GM12878 (cell line): ENCODE data around the gene STK4. TPM values are rescaled to one million over a fixed set of nuclear protein-coding genes. Genes with fewer than 3 reads are reported as not detected.

Source experiments
- ATAC-seq: fragments of 200-7000 bp; cut with Tn5 transposase; 3 replicates; pipeline ENCODE4 v1.9.1; 2020; ENCODE audit warnings: mild to moderate bottlenecking, moderate library complexity
- BruUV-seq: library from RNA; stranded (reverse); fragments of 400-500 nt; replicated peaks from 2 replicates; lab custom pipeline; 2021; lab: Mats Ljungman, UMichigan
- CTCF ChIA-PET: fragments of 300-600 bp; sonication (Branson Sonifier 250); formaldehyde crosslinking; extraction: SDS; loops from one replicate; lab custom pipeline; 2021; ENCODE audit warnings: inconsistent platforms; lab: Yijun Ruan, JAX
- POLR2A ChIA-PET: fragments of 350-600 bp; formaldehyde crosslinking; extraction: SDS; loops from one replicate; lab custom pipeline; 2021; ENCODE audit warnings: inconsistent platforms; lab: Charles Lee
- RAD21 ChIA-PET: fragments of 300-600 bp; sonication (Branson Sonifier 250); formaldehyde crosslinking; loops from one replicate; lab custom pipeline; 2023; ENCODE audit warnings: antibody characterized with exemption; ENCODE audit not compliant: unreplicated experiment; lab: Charles Lee
- SMC1A ChIA-PET: fragments of 300-600 bp; sonication (Branson Sonifier 250); formaldehyde crosslinking; loops from one replicate; lab custom pipeline; 2023; ENCODE audit not compliant: unreplicated experiment, uncharacterized antibody; lab: Charles Lee
- DNase-seq: peaks from one replicate; pipeline ENCODE4 v3.0.0-alpha.2; 2011; ENCODE audit warnings: low read depth, low spot score
- FAIRE-seq: peaks from 3 replicates; lab custom pipeline; 2011; peaks lifted over from hg19 to GRCh38; lab: Jason Lieb, UNC
- H2AFZ ChIP-seq: 2 replicates; pipeline ENCODE4 v1.6.0; 2011; ENCODE audit warnings: low read depth, low read length, control low read depth; ENCODE audit not compliant: control insufficient read depth
- H3K27ac ChIP-seq: 2 replicates; pipeline ENCODE4 v1.5.1; 2011; ENCODE audit warnings: control low read depth; ENCODE audit not compliant: control insufficient read depth, insufficient read depth
- H3K27me3 ChIP-seq, 2 experiments: replicated peaks in 1 of 2; 2 replicates each; pipeline versions ENCODE4 v1.6.0 to v1.6.1; 2011; ENCODE audit warnings: low read length in 1 of 2; ENCODE audit not compliant: control insufficient read depth in 2 of 2, insufficient read depth in 2 of 2
- H3K36me3 ChIP-seq, 2 experiments: 2 replicates each; pipeline ENCODE4 v1.5.1; 2011; ENCODE audit warnings: low read length in 1 of 2; ENCODE audit not compliant: control insufficient read depth in 2 of 2, insufficient read depth in 2 of 2
- H3K4me1 ChIP-seq: 2 replicates; pipeline ENCODE4 v1.6.1; 2011; ENCODE audit warnings: mild to moderate bottlenecking, low read length, moderate library complexity, mixed read lengths; ENCODE audit not compliant: control insufficient read depth, insufficient read depth
- H3K4me2 ChIP-seq: 2 replicates; pipeline ENCODE4 v1.6.0; 2011; ENCODE audit warnings: control low read depth; ENCODE audit not compliant: control insufficient read depth, insufficient read depth
- H3K4me3 ChIP-seq: fragments of 200-600 bp; sonication (generic); 2 replicates; pipeline ENCODE4 v1.5.1; 2016
- H3K79me2 ChIP-seq: 2 replicates; pipeline ENCODE4 v1.6.0; 2011; ENCODE audit warnings: low read length; ENCODE audit not compliant: control insufficient read depth, insufficient read depth
- H3K9ac ChIP-seq: 2 replicates; pipeline ENCODE4 v1.8.0; 2011; ENCODE audit warnings: low read length, control low read depth, mixed read lengths; ENCODE audit not compliant: control insufficient read depth, insufficient read depth
- H3K9me3 ChIP-seq: replicated peaks from 3 replicates; pipeline ENCODE4 v1.5.1; 2011; ENCODE audit warnings: mild to moderate bottlenecking, low read length; ENCODE audit not compliant: control insufficient read depth, insufficient read depth
- H4K20me1 ChIP-seq: 2 replicates; pipeline ENCODE4 v1.6.0; 2011; ENCODE audit not compliant: control insufficient read depth, insufficient read depth
- BACH1 ChIP-seq: fragments of 450-650 bp; IDR thresholded peaks from 2 replicates; pipeline ENCODE4 v1.6.1; 2017; ENCODE audit warnings: mild to moderate bottlenecking, borderline replicate concordance
- BRCA1 ChIP-seq: IDR thresholded peaks from 2 replicates; pipeline ENCODE4 v1.6.1; 2011; ENCODE audit warnings: low read depth, low read length, improper control_type of control experiment
- DPF2 ChIP-seq: fragments of 450-650 bp; IDR thresholded peaks from 2 replicates; pipeline ENCODE4 v1.6.1; 2017; ENCODE audit warnings: mild to moderate bottlenecking
- EGR1 ChIP-seq, 2 experiments: IDR thresholded peaks; 1 replicate in 1 of 2; 2 replicates in 1 of 2; pipeline ENCODE4 v1.6.1; 2011 to 2012; ENCODE audit warnings: low read depth in 2 of 2, low read length in 2 of 2, borderline replicate concordance in 1 of 2, mild to moderate bottlenecking in 1 of 2, moderate library complexity in 1 of 2
- FOS ChIP-seq: IDR thresholded peaks from 3 replicates; pipeline ENCODE4 v1.6.1; 2011; ENCODE audit warnings: borderline replicate concordance; ENCODE audit not compliant: insufficient read length; ENCODE audit errors: extremely low read depth
- POLR2A ChIP-seq: IDR thresholded peaks from 2 replicates; pipeline ENCODE4 v1.6.1; 2011; ENCODE audit warnings: low read depth, mild to moderate bottlenecking, low read length
- SREBF1 ChIP-seq: IDR thresholded peaks from 2 replicates; pipeline ENCODE4 v1.6.1; 2012; ENCODE audit warnings: mild to moderate bottlenecking, low read length
- TCF12 ChIP-seq: IDR thresholded peaks from 2 replicates; pipeline ENCODE4 v1.6.1; 2011; ENCODE audit warnings: low read depth, mild to moderate bottlenecking, low read length
- WRNIP1 ChIP-seq: IDR thresholded peaks from 2 replicates; pipeline ENCODE4 v1.6.1; 2011; ENCODE audit warnings: low read depth, low read length, improper control_type of control experiment, borderline replicate concordance
- ZNF622 ChIP-seq: fragments of 450-650 bp; IDR thresholded peaks from 2 replicates; pipeline ENCODE4 v1.6.1; 2017; ENCODE audit warnings: mild to moderate bottlenecking, inconsistent platforms
- ZSCAN29 ChIP-seq: fragments of 450-650 bp; IDR thresholded peaks from 2 replicates; pipeline ENCODE4 v1.6.1; 2017; ENCODE audit warnings: mild to moderate bottlenecking, moderate library complexity
- ZZZ3 ChIP-seq: IDR thresholded peaks from 2 replicates; pipeline ENCODE4 v1.6.1; 2011; ENCODE audit warnings: low read depth; ENCODE audit not compliant: control insufficient read depth, insufficient read length
- WGBS: methylation state at CpG from one replicate; pipeline ENCODE4 v1.1.6; 2016; ENCODE audit warnings: low lambda C conversion rate; ENCODE audit not compliant: insufficient replicate concordance, insufficient coverage; ENCODE audit errors: missing lambda C conversion rate; 5-methylcytosine and 5-hydroxymethylcytosine counted together
- in situ Hi-C: fragments of 300-500 bp; cut with MboI; formaldehyde crosslinking; loops from 9 replicates; pipeline ENCODE4 v1.14.3; 2018; ENCODE audit warnings: mixed read lengths
- intact Hi-C: fragments of 100-400 bp; cut with micrococcal nuclease; formaldehyde crosslinking; loops from one replicate; pipeline ENCODE4 v1.14.2; 2022; ENCODE audit not compliant: unreplicated experiment
- polyA plus RNA-seq, 11 experiments: library from polyadenylated mRNA; depleted of rRNA in 4 of 11; unstranded in 6 of 11; stranded (reverse) in 5 of 11; fragments of >200 nt; fragmentation: Nextera tagmentation in 4 of 11; fragmentation: Illumina TruSeq in 1 of 11; extraction: Ambion mirVana in 4 of 11; extraction: Trizol in 1 of 11; gene quantifications; 1 replicate in 1 of 11; 2 replicates in 10 of 11; pipeline versions ENCODE4 v1.2.1 to v1.2.3, GENCODE V29; 2011 to 2016; ENCODE audit warnings: inconsistent platforms in 2 of 11, missing spikeins in 2 of 11, low read depth in 1 of 11
- total RNA-seq, 4 experiments: library from RNA; depleted of rRNA in 3 of 4; stranded (reverse); fragments of >200 nt in 3 of 4; fragmentation: Illumina TruSeq in 1 of 4; extraction: Trizol in 1 of 4; gene quantifications; 2 replicates each; pipeline versions ENCODE4 v1.2.1 to v1.2.3, GENCODE V29; 2013 to 2021
- TF ChIP-seq, protein P1 (sequence below): fragments of 450-650 bp; IDR thresholded peaks from 2 replicates; pipeline ENCODE4 v1.6.1; 2014; ENCODE audit warnings: mild to moderate bottlenecking
- TF ChIP-seq, protein P2 (sequence below): fragments of 450-650 bp; IDR thresholded peaks from 2 replicates; pipeline ENCODE4 v1.6.1; 2017; ENCODE audit warnings: borderline replicate concordance

The STK4 gene
- total and polyA plus RNA-seq, 10 of the 15 experiments (the other 5 are each of a cell fraction or from before 2014, with no cell fraction given): 24.0 to 135 (median 89.7) TPM

DNA sequence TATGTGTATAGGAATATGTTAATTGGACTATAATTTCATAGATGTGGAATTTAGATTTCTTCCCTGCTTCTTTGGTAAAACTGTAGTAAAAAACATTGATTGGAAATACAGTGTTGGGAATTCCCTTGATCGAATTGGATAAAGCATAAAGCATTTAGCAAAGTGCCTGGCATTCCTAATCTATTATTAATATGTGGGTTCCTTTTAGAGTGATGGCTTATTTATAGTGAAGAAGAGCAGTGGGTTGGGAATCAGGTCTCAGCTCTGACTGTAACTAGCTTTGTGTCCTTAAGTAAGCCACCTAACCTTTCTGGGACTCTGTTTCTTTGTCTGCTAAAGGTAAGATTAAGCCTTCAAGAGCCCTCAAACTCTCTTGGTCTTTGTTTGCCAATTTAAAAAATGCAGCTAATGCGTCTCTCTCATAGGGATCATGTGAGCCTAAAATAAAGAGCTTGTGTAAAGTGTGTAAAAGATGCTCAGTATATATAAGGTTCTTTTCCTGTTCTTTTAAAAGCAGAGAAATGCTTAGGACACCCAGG, 81.3 kb downstream of the STK4 start:
- 100% methylated on average over 2 of the region's 2 CpGs for WGBS
- in situ Hi-C loops: no loop called here
- H3K9ac ChIP-seq: no peak overlapping the region
- H3K27ac ChIP-seq: no peak overlapping the region
- DNase-seq (no peak), FAIRE-seq (no peak), ATAC-seq (no peak)
- peaks cover 31% of the 10 kb centered on the region for H3K4me1 ChIP-seq
- RAD21 ChIA-PET: interaction anchor here (4.2 to 4.3 kb wide), 2 partner anchors 9 to 47 kb away, joined by 11 to 47 read pairs; no protein-coding TSS in a partner anchor
- H3K4me3 ChIP-seq: no peak overlapping the region
- POLR2A ChIA-PET: no interaction called here
- H3K9me3 ChIP-seq: no peaks in the 10 kb centered on the region
- intact Hi-C loops: no loop called here
- BruUV-seq: no TSS peak
- CTCF ChIA-PET: interaction anchor here (1.0 to 8.5 kb wide), 3 partner anchors 10 to 47 kb away, joined by 3 to 91 read pairs (median 20); no protein-coding TSS in a partner anchor
- H3K27me3 ChIP-seq: no peaks in the 10 kb centered on the region
- peaks cover 25% of the 10 kb centered on the region for H3K79me2 ChIP-seq
- H3K36me3 ChIP-seq: peaks cover 5 to 8% of the 10 kb centered on the region in 2 experiments; a peak in 3 of 4 replicates
- H3K4me2 ChIP-seq: no peak overlapping the region
- H2AFZ ChIP-seq: no peak overlapping the region
- TF ChIP-seq BACH1 (no peak), ZZZ3 (no peak), TCF12 (no peak), POLR2A (no peak), WRNIP1 (no peak), BRCA1 (no peak), ZNF622 (no peak), ZSCAN29 (no peak), SREBF1 (no peak), FOS (no peak), DPF2 (no peak), EGR1 (IDR thresholded peaks at IDR 0.05; ENCODE audit: borderline replicate concordance in 1 of 2, low read depth in 2 of 2, low read length in 2 of 2) (no peak)
- TF ChIP-seq, protein P1, sequence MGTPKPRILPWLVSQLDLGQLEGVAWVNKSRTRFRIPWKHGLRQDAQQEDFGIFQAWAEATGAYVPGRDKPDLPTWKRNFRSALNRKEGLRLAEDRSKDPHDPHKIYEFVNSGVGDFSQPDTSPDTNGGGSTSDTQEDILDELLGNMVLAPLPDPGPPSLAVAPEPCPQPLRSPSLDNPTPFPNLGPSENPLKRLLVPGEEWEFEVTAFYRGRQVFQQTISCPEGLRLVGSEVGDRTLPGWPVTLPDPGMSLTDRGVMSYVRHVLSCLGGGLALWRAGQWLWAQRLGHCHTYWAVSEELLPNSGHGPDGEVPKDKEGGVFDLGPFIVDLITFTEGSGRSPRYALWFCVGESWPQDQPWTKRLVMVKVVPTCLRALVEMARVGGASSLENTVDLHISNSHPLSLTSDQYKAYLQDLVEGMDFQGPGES: no peak
- TF ChIP-seq, protein P2, sequence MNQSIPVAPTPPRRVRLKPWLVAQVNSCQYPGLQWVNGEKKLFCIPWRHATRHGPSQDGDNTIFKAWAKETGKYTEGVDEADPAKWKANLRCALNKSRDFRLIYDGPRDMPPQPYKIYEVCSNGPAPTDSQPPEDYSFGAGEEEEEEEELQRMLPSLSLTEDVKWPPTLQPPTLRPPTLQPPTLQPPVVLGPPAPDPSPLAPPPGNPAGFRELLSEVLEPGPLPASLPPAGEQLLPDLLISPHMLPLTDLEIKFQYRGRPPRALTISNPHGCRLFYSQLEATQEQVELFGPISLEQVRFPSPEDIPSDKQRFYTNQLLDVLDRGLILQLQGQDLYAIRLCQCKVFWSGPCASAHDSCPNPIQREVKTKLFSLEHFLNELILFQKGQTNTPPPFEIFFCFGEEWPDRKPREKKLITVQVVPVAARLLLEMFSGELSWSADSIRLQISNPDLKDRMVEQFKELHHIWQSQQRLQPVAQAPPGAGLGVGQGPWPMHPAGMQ: no peak
- TF ChIP-seq, all 136 proteins: peak for 0
- H4K20me1 ChIP-seq: peaks cover 3% of the 10 kb centered on the region; the same call in 1 of the 2 replicates
- SMC1A ChIA-PET: interaction anchor here (1.4 to 6.9 kb wide), 5 partner anchors 12 to 64 kb away, joined by 3 to 82 read pairs (median 13); no protein-coding TSS in a partner anchor
